Neural progenitor cell (in vitro differentiated cells): ENCODE results near the gene CSF2. TPM values are rescaled to one million over a fixed set of nuclear protein-coding genes. Genes with fewer than 3 reads are reported as not detected.

Experiments used
- DNase-seq: peaks from one replicate; pipeline ENCODE4 v3.0.0-alpha.2; 2016; ENCODE audit warnings: low spot score
- H2AFZ ChIP-seq: fragments of 200-600 bp; sonication (generic); replicated peaks from 2 replicates; pipeline ENCODE4 v1.6.1; 2016; ENCODE audit warnings: antibody characterized with exemption
- H3F3A ChIP-seq: fragments of 200-600 bp; sonication (generic); 2 replicates; pipeline ENCODE4 v1.6.1; 2016; ENCODE audit warnings: antibody characterized with exemption, low read depth
- H3K27ac ChIP-seq: fragments of 200-600 bp; sonication (generic); 2 replicates; pipeline ENCODE4 v1.5.1; 2016; ENCODE audit warnings: mild to moderate bottlenecking
- H3K27me3 ChIP-seq: fragments of 200-600 bp; sonication (generic); 2 replicates; pipeline ENCODE4 v1.6.1; 2016; ENCODE audit warnings: mild to moderate bottlenecking, moderate library complexity
- H3K36me3 ChIP-seq: fragments of 200-600 bp; sonication (generic); 2 replicates; pipeline ENCODE4 v1.5.1; 2016
- H3K4me1 ChIP-seq: fragments of 200-600 bp; sonication (generic); 2 replicates; pipeline ENCODE4 v1.6.1; 2016; ENCODE audit warnings: mixed run types
- H3K4me2 ChIP-seq: fragments of 200-600 bp; sonication (generic); 2 replicates; pipeline ENCODE4 v1.6.1; 2016
- H3K4me3 ChIP-seq: fragments of 200-600 bp; sonication (generic); 2 replicates; pipeline ENCODE4 v1.5.1; 2016
- H3K79me2 ChIP-seq: fragments of 200-600 bp; sonication (generic); 2 replicates; pipeline ENCODE4 v1.6.1; 2016; ENCODE audit warnings: low read depth
- H3K9ac ChIP-seq: fragments of 200-600 bp; sonication (generic); 2 replicates; pipeline ENCODE4 v1.6.1; 2016
- H3K9me3 ChIP-seq: fragments of 200-600 bp; sonication (generic); 2 replicates; pipeline ENCODE4 v1.5.1; 2016; ENCODE audit warnings: low read depth
- H4K20me1 ChIP-seq: fragments of 200-600 bp; sonication (generic); 2 replicates; pipeline ENCODE4 v1.6.1; 2016; ENCODE audit warnings: low read depth
- H3K27ac Mint-ChIP-seq: 3 replicates; pipeline ENCODE4 v1.8.0; 2021; ENCODE audit warnings: mixed read lengths
- H3K27me3 Mint-ChIP-seq: 2 replicates; pipeline ENCODE4 v1.8.0; 2022; ENCODE audit warnings: low read depth, mild to moderate bottlenecking, inconsistent platforms, moderate library complexity, mixed read lengths; ENCODE audit not compliant: insufficient read depth
- H3K36me3 Mint-ChIP-seq: 3 replicates; pipeline ENCODE4 v1.8.0; 2021; ENCODE audit warnings: mixed read lengths
- H3K4me1 Mint-ChIP-seq: 3 replicates; pipeline ENCODE4 v1.8.0; 2021; ENCODE audit warnings: mixed read lengths
- H3K4me3 Mint-ChIP-seq: 3 replicates; pipeline ENCODE4 v1.8.0; 2021; ENCODE audit warnings: mild to moderate bottlenecking, moderate library complexity, mixed read lengths
- H3K9me3 Mint-ChIP-seq: 3 replicates; pipeline ENCODE4 v1.8.0; 2020; ENCODE audit warnings: mixed read lengths
- CTCF ChIP-seq: fragments of 200-600 bp; sonication (generic); IDR thresholded peaks from 2 replicates; pipeline ENCODE4 v1.5.1; 2017; ENCODE audit warnings: antibody characterized with exemption, mild to moderate bottlenecking
- EZH2 ChIP-seq: fragments of 200-600 bp; sonication (generic); IDR thresholded peaks from 2 replicates; pipeline ENCODE4 v1.6.1; 2017; ENCODE audit warnings: antibody characterized with exemption, mild to moderate bottlenecking, moderate library complexity
- EZH2phosphoT487 ChIP-seq: fragments of 200-600 bp; sonication (generic); IDR thresholded peaks from 2 replicates; pipeline ENCODE4 v1.6.1; 2017; ENCODE audit warnings: antibody characterized with exemption
- total RNA-seq: library from RNA; depleted of rRNA; stranded (reverse); fragments of >200 nt; gene quantifications from 2 replicates; pipeline ENCODE4 v1.2.3, GENCODE V29; 2015; ENCODE audit warnings: low replicate concordance

Gene CSF2
- total RNA-seq, 1 donor from 2014 or later: not detected

- H3K36me3 ChIP-seq: no peaks in the 10 kb centered on the region
- TF ChIP-seq EZH2phosphoT487: no peak
- TF ChIP-seq EZH2: no peak
- no peak for TF ChIP-seq CTCF
Observed at GRCh38 chr5:132055808-132056609, 17.6 kb upstream of the CSF2 start.

DNA sequence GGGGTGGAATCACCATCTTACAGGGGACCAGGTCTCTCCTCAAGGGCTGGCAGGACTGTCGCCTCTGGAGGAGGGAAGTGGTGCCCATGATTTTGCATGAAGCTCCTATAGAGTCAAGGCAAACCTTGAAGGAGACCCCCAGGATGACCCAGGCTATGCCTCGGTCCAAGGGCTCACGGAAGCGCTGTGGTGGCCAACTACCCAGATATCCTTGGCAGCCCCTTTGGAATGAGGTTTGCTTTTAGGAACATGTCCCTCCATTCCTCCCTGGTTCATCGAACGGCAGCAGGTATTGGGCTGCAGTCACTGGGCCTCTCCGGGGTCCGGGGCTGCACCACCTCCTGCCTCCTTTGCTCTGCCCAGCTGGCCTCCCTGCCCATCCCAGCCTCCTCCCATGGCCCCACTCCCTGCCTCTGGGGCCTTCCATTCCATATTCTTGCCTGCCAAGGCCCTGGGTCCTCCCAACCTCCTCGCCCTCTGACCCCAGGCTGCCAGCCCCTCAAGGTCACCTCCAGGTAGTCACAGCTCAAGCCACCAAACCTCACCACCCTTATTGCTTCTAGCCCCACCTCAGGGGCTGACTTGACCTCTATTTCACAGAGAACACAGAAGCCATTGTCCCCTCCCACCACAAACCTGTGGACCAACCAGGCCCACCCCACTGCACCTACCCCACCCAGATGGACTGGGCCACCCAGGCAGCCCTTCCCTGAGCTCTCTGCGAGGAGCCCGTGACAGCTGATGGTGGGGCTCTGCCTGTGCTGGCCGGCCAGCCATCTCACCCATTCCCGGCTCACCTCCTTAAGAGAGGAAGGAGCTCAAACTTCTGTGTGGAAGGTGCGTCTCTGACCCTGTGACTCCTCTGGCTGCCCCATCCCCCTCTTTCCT is 16.7 kb upstream of the CSF2 start:
- TF ChIP-seq EZH2phosphoT487: no peak
- TF ChIP-seq CTCF: no peak
- no peak for TF ChIP-seq EZH2
- no peak overlapping the region for H3K4me3 ChIP-seq
- no peak overlapping the region for H3K27ac ChIP-seq
- no peaks in the 10 kb centered on the region for H3K79me2 ChIP-seq
- Mint-ChIP-seq H3K36me3 (no peaks in the 10 kb centered on the region), H3K27me3 (peaks cover 8% of the 10 kb centered on the region), H3K9me3 (no peaks in the 10 kb centered on the region), H3K4me1 (no peaks in the 10 kb centered on the region), H3K4me3 (no peak overlapping the region), H3K27ac (peak overlapping the region; percentile 2)
- no peaks in the 10 kb centered on the region for H3K9me3 ChIP-seq
- H3K4me2 ChIP-seq: no peak overlapping the region
- no peaks in the 10 kb centered on the region for H3K4me1 ChIP-seq
- no peaks in the 10 kb centered on the region for H3K27me3 ChIP-seq
- H3K36me3 ChIP-seq: no peaks in the 10 kb centered on the region
- no peak overlapping the region for H2AFZ ChIP-seq
- DNase-seq: no peak
- no peak overlapping the region for H3K9ac ChIP-seq
- no peaks in the 10 kb centered on the region for H4K20me1 ChIP-seq
- H3F3A ChIP-seq: no peaks in the 10 kb centered on the region

More at GRCh38 chr5:132055808-132056609, 17.6 kb upstream of the CSF2 start:
- H3K4me1 Mint-ChIP-seq: no peaks in the 10 kb centered on the region
- Histone ChIP-seq H3K4me2 (no peak overlapping the region), H3K27ac (no peak overlapping the region), H2AFZ (no peak overlapping the region), H3K9ac (no peak overlapping the region), H4K20me1 (no peaks in the 10 kb centered on the region), H3K9me3 (no peaks in the 10 kb centered on the region), H3F3A (no peaks in the 10 kb centered on the region), H3K79me2 (no peaks in the 10 kb centered on the region), H3K27me3 (no peaks in the 10 kb centered on the region), H3K4me1 (no peaks in the 10 kb centered on the region), H3K4me3 (no peak overlapping the region)
- no peak for DNase-seq
- no peaks in the 10 kb centered on the region for H3K9me3 Mint-ChIP-seq
- peak overlapping the region; percentile 63 for H3K27ac Mint-ChIP-seq
- no peaks in the 10 kb centered on the region for H3K36me3 Mint-ChIP-seq
- H3K4me3 Mint-ChIP-seq: no peak overlapping the region
- H3K27me3 Mint-ChIP-seq: peaks cover 8% of the 10 kb centered on the region

- Mint-ChIP-seq H3K4me1 (no peaks in the 10 kb centered on the region), H3K9me3 (no peaks in the 10 kb centered on the region), H3K27me3 (peaks cover 5% of the 10 kb centered on the region), H3K36me3 (no peaks in the 10 kb centered on the region), H3K27ac (peak overlapping the region; percentile 2), H3K4me3 (no peak overlapping the region)
- Histone ChIP-seq H3K79me2 (no peaks in the 10 kb centered on the region), H3F3A (no peaks in the 10 kb centered on the region), H3K4me1 (no peaks in the 10 kb centered on the region), H3K9me3 (no peaks in the 10 kb centered on the region), H3K36me3 (no peaks in the 10 kb centered on the region), H3K4me2 (no peak overlapping the region), H3K27me3 (no peaks in the 10 kb centered on the region), H4K20me1 (no peaks in the 10 kb centered on the region), H3K4me3 (no peak overlapping the region), H2AFZ (no peak overlapping the region), H3K9ac (no peak overlapping the region), H3K27ac (no peak overlapping the region)
- TF ChIP-seq CTCF: no peak
- TF ChIP-seq EZH2phosphoT487: no peak
- TF ChIP-seq EZH2: no peak
- no peak for DNase-seq
Observed at GRCh38 chr5:132057498-132058255, 15.9 kb upstream of the CSF2 start.
